Measurements from ENCODE around the gene GLB1L3.

- TF ChIP-seq CTCF (IDR thresholded peaks at IDR 0.05 in 2 of 3, conservative IDR thresholded peaks at IDR 0.05 in 1 of 3; ENCODE audit: borderline replicate concordance in 1 of 3, insufficient read depth in 1 of 3, low read depth in 2 of 3, low read length in 2 of 3) (no peak), EZH2 (IDR thresholded peaks at IDR 0.05) (no peak), POLR2AphosphoS5 (IDR thresholded peaks at IDR 0.05; ENCODE audit: low read depth, low read length) (no peak), CEBPB (IDR thresholded peaks at IDR 0.05; ENCODE audit: low read depth) (no peak), ELF1 (IDR thresholded peaks at IDR 0.05; ENCODE audit: borderline replicate concordance, low read depth) (no peak), JUND (IDR thresholded peaks at IDR 0.05) (no peak), POLR2A (IDR thresholded peaks at IDR 0.05; ENCODE audit: borderline replicate concordance, extremely low read depth, insufficient read depth, insufficient read length) (no peak), EZH2phosphoT487 (IDR thresholded peaks at IDR 0.05; ENCODE audit: borderline replicate concordance) (no peak), SP1 (IDR thresholded peaks at IDR 0.05; ENCODE audit: low read depth) (no peak)
Measured at GRCh38 chr11:134260503-134260902, 15.7 kb upstream of the GLB1L3 start.
